Activated naive CD4-positive, alpha-beta T cell treated with Interleukin-2 at 50 U/mL for 16 hours (primary cell): ENCODE results near the gene ZNF398.

ENCODE experiments used
- DNase-seq: peaks from one replicate; pipeline ENCODE4 v3.0.0-alpha.2; 2020

ZNF398 gene

DNA sequence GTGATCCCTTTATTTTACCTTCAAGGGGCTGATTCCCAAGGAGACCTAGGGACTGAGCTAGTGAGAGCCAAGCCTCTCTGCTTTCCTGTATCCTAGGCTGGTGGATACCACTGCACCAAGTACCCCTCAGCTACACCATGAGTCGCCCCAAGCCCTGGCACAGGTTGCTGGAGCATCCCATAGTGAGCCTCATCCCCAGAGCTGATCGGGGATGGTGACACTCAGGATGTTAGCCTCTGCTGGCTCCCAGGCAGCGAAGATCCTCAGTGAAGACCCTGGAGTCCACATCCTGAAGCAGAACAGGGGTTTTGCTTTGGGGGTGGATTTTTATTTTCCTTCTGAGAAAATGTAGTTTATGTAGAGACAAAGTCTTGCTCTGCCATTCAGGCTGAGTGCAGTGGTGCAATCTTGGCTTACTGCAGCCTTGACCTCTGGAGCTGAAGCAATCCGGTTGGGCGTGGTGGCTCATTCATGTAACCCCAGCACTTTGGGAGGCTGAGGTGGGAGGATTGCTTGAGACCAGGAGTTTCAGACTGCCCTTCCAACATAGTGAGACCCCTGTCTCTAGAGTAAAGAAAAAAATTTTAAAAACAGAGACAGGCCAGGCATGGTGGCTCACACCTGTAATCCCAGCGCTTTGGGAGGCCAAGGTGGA lies 79.7 kb downstream of the ZNF398 start:
- DNase-seq, result no peak

DNA sequence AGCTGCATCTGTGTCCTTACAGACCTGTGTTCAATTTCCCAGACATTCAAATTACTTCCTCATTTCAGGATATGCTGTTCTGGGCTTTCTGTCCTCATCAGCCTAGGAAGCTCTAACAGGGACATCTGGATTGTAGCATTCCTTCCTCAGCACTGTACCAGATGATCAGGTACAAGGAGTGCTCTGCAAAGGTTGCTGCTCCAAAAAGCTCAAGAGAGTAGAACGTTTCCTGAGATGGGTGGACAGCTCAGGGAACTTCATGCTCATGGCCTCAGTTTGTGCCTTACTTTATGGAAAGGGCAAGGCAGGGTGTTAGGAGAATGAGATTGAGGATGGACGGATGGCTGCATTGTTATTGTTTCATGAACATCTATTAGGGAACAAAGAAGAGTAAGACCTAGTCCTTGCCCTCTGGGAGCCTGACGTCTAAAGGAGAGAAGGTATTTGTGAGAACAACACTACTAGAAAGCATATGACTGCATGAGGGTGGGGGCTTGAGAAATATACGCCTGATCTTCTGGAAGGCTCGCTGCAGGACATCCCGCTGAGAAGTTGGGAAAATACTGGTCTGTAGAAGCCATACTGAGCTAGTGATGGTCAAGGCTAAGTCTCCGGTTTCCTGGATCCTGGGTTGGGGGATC lies 81.7 kb downstream of the ZNF398 start:
- DNase-seq, result no peak

GRCh38 chr7:149229526-149229925 lies 82.3 kb downstream of the ZNF398 start:
- no peak for DNase-seq

- DNase-seq, result no peak
Measured at GRCh38 chr7:149232362-149232761, 85.1 kb downstream of the ZNF398 start.
